ENCODE data around the gene WNT3A.

Gene WNT3A

DNA sequence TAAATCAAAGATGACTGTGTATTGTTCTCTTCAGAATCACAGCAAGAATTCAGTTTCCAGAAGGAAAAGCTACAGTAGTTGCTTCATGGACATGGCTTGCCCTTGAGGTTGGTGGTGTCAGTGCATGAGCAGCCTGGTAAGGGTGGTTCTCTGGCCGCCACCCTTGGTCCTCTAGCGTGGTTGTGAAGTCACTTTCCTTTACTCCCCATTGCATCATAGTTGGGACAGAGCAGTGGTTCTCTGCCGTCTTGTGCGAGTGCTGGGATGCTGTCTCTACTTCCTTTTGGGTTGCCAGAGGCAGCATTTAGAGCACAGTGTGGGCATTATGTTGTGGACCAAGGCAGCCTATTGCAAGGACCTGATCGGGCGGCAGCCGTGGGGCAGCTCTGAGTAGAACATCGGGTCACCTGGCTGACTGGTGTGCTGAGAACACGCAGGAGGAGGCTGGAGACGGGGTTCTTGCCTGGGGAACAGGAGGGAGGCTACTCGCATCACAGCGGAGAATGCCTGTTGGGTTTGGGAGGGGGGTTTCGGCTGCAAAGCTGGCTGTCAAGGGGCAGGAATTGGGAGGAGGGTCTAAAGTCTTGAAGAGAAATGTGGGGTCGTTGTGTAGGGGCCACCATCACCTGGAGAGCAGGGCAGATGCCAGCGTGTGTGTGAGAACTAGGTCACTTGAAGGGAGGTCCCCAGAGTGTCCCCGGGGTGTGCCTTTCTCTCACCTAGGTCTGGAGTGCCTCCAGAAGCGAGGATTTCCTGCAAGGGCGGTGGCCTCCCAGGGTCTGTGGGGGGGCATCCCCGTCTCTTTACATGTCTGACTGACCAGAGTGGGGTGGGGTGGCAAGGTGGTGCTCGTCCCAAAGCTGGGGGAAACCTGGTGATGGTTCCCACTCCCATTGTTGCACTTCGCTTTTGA is 82.0 kb downstream of the WNT3A start:
- peak; percentile 94 for DNase-seq

- peak; percentile 69 for DNase-seq
Observed at GRCh38 chr1:228089519-228090380, 83.0 kb downstream of the WNT3A start.

GRCh38 chr1:228090613-228091081 is 83.8 kb downstream of the WNT3A start:
- no peak for DNase-seq

DNA sequence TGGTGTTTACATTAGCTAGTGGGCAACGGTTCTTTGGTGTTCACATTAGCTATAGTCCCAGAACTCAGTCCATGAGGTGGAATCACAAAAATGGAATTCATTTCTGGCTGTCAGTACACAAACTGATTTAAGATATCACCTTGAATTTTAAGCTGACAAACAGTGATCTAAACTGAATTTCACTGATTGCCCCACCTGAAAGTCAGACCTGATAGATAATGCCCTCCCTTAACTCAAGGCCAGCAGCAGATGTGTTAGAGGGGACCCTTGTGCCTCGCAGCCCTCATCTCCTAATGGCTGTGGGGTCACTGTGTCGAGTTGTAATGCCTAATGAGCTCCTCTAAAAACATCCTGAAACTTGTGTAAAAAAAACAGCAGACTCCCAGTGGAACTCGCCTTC is 84.3 kb downstream of the WNT3A start:
- DNase-seq: no peak

GRCh38 chr1:228092342-228093049 is 85.7 kb downstream of the WNT3A start:
- DNase-seq: no peak

GRCh38 chr1:228093050-228093906 is 86.5 kb downstream of the WNT3A start:
- DNase-seq: no peak

DNA sequence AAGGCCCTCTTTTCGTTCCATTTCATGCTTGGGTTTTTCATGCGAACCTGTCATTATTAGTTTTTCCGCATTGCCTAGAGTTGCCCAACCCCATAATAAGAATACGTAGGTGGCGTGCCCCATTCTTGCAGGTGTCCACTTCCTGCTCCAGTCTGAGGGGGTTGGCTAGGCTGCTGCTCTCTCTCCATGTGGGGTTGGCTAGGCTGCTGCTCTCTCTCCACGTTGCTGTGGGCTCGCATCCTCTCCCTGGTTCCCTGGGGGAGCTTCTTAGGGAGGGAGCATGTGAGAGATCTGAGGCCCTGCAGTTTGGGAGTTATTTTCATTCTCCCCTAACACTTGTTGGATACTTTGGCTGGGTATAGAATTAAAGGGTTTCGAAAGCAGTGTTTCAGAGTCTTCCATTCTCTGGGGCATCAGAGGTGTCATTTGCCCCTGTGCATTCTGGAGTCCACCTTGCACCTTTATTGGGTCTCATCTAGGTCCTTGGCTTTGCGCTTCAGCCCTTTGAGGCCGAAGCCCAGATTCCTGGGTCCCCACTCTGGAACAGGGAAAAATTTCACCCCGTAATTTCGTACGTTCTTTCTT is 87.7 kb downstream of the WNT3A start:
- DNase-seq: no peak

DNA sequence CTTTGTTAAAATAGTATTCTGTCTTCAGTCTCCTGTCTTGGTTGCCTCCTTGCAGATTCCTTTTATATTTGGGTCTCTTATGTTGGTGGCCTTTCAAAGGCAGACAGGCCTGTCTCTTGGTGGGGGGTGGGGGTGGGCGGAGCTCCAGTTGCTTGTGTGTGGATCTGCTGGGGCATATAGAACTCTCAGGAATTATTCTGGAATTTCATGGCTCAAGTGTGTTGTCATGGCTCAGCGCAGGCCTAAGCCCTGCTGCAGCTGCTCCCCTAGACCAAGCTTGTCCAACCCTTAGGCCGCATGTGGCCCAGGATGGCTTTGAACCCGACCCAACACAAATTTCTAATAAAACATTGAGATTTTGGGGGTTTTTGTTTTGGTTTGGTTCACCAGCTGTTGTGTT is 88.4 kb downstream of the WNT3A start:
- DNase-seq: no peak

GRCh38 chr1:228095938-228096337 is 89.1 kb downstream of the WNT3A start:
- peak; percentile 65 for DNase-seq

- DNase-seq: no peak
Observed at GRCh38 chr1:228096416-228097332, 89.9 kb downstream of the WNT3A start.

- DNase-seq: no peak
Observed at GRCh38 chr1:228097333-228098081, 90.7 kb downstream of the WNT3A start.

- DNase-seq: no peak
Observed at GRCh38 chr1:228098323-228098931, 91.6 kb downstream of the WNT3A start.

DNA sequence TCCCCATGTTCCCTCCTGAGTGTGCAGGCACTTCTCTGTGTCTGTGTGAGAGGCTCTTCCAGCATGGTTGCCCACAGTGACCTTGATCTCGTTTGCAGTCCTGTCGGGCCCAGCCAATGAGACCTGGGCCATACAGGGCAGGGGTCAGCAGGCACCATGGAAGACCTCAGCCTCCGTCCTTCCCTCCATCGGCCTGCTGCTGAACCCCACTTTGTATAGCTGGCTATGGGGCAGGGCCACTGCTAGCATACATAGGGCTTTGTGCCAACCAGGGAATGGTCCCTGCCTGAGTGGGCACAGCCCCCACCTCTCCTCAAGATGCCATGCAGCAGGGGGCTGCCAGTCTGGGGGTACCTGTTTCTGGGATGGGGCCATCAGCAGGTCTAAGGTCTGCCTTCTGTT is 92.5 kb downstream of the WNT3A start:
- no peak for DNase-seq

- no peak for DNase-seq
Observed at GRCh38 chr1:228100822-228101613, 94.2 kb downstream of the WNT3A start.

DNA sequence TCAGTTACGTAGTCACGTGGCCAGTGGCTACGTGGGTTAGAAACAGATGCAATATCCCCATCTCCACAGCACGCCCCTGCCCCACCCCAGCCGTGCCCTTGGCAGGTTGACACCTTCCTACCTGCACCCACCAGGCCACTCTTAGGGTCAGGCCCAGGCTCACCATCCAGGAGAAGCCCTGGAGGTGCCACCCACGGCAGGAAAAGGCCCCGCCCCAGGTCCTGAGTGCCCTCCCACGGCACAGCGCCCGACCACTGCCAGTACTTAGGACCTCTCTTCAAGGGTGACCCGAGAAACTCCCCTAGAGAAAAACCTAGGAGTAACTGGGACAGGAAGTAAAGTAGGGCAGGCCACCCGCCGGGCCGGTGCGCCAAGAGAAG is 94.8 kb downstream of the WNT3A start:
- DNase-seq: no peak

DNA sequence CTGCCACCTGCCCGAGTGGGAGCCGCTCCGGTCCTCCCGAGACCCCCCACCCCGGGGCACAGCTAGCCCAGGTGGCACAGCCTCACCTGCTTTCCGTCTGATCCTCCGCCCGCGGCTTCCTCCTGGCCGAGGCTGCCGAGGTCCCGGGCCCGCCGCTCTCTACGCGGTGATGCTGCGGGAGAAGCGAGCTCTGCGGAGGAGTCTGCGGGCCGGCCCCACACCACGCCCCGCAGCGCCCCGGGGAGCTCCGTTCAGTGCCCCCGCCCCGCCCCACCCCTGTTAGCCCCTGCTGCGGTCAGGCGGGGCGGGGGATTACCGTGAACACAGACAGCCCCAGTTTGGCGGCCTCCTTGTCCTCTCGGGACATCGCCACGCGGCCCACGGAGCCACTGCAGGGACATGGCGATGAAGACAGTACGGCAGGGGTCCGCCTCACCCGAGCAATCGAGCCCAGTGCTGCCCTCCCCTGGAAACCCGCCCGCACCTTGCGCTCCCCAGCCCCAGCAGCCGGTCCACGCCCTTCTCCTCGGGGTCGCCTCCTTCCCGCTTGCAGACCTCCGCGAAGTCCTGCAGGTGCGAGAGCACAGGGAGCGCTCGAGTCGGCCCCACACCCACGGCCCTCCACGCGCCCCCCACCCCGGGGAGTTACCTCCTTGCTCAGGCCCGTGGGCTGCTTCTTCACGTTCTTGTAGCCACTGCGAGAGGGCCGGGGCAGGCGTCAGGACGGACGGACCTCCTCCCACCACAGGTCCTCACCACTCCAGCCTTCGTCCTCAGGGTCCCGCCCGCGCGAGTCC is 95.4 kb downstream of the WNT3A start:
- peak; percentile 29 for DNase-seq

DNA sequence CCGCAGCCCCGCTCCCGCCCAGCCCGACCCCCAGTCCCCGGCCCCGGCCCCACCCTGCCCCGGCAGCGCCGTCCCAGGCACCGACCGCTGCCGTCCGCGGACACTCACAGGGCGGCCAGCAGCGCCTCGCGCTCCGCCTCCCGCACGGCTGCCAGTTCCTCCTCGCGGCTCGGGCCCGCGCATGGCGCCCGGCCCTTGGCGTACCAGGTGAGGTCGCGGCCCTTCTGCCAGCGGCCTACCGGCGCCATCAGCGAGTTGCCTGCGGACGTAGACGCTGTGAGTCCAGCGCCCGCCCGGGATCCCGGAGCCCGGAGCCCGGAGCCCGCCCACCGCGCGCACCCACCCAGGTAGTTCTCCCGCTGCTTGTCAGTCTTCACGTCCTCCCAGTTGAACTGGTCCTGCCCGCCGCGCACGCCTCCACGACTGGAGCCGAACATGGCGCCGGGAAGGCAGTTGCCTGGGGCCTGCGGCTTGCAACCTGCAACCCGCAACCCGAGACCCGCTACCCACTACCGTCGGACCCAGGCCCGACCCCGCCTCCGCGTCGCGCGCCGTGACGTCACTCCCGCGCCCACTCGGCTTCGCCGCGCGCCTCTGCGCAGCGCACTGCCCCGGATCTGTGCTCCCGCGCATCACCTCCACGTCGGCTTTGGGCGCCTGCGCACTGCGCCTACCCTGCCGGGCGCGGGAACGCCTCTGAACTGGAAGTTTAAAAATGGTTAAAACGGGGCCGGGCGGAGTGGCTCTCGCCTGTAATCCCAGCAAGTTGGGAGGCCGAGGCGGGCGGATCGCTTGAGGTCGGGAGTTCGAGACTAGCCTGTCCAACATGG is 96.2 kb downstream of the WNT3A start, which contains the start of gene C1orf35:
Gene C1orf35, minus strand, starts transcription at position 535 of the 830 bp plus-strand sequence. Its CDS starts 98 bp downstream, at position 437.
- DNase-seq: peak; percentile 92

All from inflammatory macrophage treated with lipopolysaccharide for 4 hours (primary cell).